Heart left ventricle (tissue), 16 donors: ENCODE data around the gene ABCB9. TPM values are rescaled to one million over a fixed set of nuclear protein-coding genes. Genes with fewer than 3 reads are reported as not detected.

Source experiments
- ATAC-seq, 4 donors: fragments of 200-7000 bp; cut with Tn5 transposase; one replicate each; pipeline ENCODE4 v1.9.1; 2020 to 2022; ENCODE audit warnings: moderate library complexity in 4 of 4, mild to moderate bottlenecking in 3 of 4, moderate number of reproducible peaks in 1 of 4
- DNase-seq, 5 donors: peaks; one replicate each; pipeline ENCODE4 v3.0.0-alpha.2; 2020
- H3K27ac ChIP-seq, 12 donors: fragments of 200-600 bp; sonication (generic) in 4 of 12; one replicate each; pipeline versions ENCODE4 v1.5.0 to v1.8.0; 2016 to 2022; ENCODE audit warnings: mild to moderate bottlenecking in 2 of 12
- H3K27me3 ChIP-seq, 9 donors: fragments of 200-600 bp; sonication (generic) in 2 of 9; one replicate each; pipeline versions ENCODE4 v1.5.1 to v1.8.0; 2016 to 2022; ENCODE audit warnings: mild to moderate bottlenecking in 3 of 9
- H3K36me3 ChIP-seq, 9 donors: fragments of 200-600 bp; sonication (generic) in 2 of 9; one replicate each; pipeline versions ENCODE4 v1.5.0 to v1.8.0; 2018 to 2022; ENCODE audit warnings: mild to moderate bottlenecking in 2 of 9
- H3K4me1 ChIP-seq, 12 donors: fragments of 200-600 bp; sonication (generic) in 4 of 12; one replicate each; pipeline versions ENCODE4 v1.5.0 to v1.8.0; 2016 to 2022; ENCODE audit warnings: mild to moderate bottlenecking in 3 of 12
- H3K4me3 ChIP-seq, 12 donors: fragments of 200-600 bp; sonication (generic) in 4 of 12; one replicate each; pipeline versions ENCODE4 v1.5.0 to v1.8.0; 2017 to 2022; ENCODE audit warnings: mild to moderate bottlenecking in 9 of 12, moderate library complexity in 4 of 12
- H3K9me3 ChIP-seq, 12 donors: fragments of 200-600 bp; sonication (generic) in 4 of 12; one replicate each; pipeline versions ENCODE4 v1.5.0 to v1.8.0; 2016 to 2022; ENCODE audit warnings: mild to moderate bottlenecking in 1 of 12
- POLR2A ChIP-seq, 2 donors: fragments of 450-650 bp; IDR thresholded peaks; one replicate each; pipeline ENCODE4 v1.6.1; 2017; ENCODE audit warnings: antibody characterized with exemption in 2 of 2, mild to moderate bottlenecking in 2 of 2, moderate library complexity in 2 of 2
- WGBS, 4 donors: extraction: QIAGEN DNeasy Blood & Tissue Kit in 2 of 4; methylation state at CpG; one replicate each; pipeline versions ENCODE4 v1.1.5 to v1.1.7; 2013 to 2018; 5-methylcytosine and 5-hydroxymethylcytosine counted together
- intact Hi-C, 10 donors: fragments of 100-400 bp; cut with DNase I; formaldehyde crosslinking; loops; one replicate each; pipeline versions ENCODE4 v1.11.1 to v1.14.2; 2022
- polyA plus RNA-seq, 2 donors: library from polyadenylated mRNA; stranded (reverse); fragments of 200-250 nt; gene quantifications; one replicate each; pipeline ENCODE4 v1.2.3, GENCODE V29; 2013
- total RNA-seq, 9 donors: library from RNA; depleted of rRNA in 2 of 9; stranded (reverse); fragments of >200 nt in 2 of 9; fragmentation: NEBNext Ultra II Directional in 3 of 9; extraction: Animal tissue kit (Norgen Biotek cat#: 25700) in 3 of 9; gene quantifications; one replicate each; pipeline versions ENCODE4 v1.1.0 to v1.2.4, GENCODE V29; 2016 to 2023
- TF ChIP-seq, protein P1 (sequence below), 12 donors: fragments of 200-600 bp; sonication (generic) in 4 of 12; IDR thresholded peaks; one replicate each; pipeline versions ENCODE4 v1.5.0 to v1.8.0; 2018 to 2022; ENCODE audit warnings: antibody characterized with exemption in 12 of 12, mild to moderate bottlenecking in 5 of 12
- donor health status: ischemic (EF 13 %, LVEDD 7.1; RV severe dilation, severe dysfunction).
- donor health status: healthy with polysubstance abuse.
- donor health status: DM: no; HTN: yes; CAD: no.
- donor health status: DM: no; HTN: no; CAD: no.
- donor health status: ischemic (EF 25% LVEDD 6.9; RV normal size, moderate dysfunction).
- donor health status: ischemic (EF 25% LVEDD 5.7; RV mildly dilated, moderate dysfunction).
- donor health status: healthy.
- donor health status: DM: yes; HTN: yes; CAD: no.
- donor health status: ischemic (EF 35%, LVEDD 5.7; RV mildly dilated, moderate dysfunction).
- donor health status: nonischemic (EF 11% LVEDD 7.7; RV severe dilation, severe dysfunction).
- donor health status: DM: yes; HTN: yes; CAD: no.
- donor health status: PGD.
- donor health status: ischemic (EF 29% LVEDD 5.4; RV normal size, mild dysfunction).
- donor health status: nonischemic (EF 23%, LVEDD 6.1; RV moderate dilation, normal function).

The ABCB9 gene
- total and polyA plus RNA-seq, 11 donors: 3.1 to 8.6 (median 4.6) TPM

DNA sequence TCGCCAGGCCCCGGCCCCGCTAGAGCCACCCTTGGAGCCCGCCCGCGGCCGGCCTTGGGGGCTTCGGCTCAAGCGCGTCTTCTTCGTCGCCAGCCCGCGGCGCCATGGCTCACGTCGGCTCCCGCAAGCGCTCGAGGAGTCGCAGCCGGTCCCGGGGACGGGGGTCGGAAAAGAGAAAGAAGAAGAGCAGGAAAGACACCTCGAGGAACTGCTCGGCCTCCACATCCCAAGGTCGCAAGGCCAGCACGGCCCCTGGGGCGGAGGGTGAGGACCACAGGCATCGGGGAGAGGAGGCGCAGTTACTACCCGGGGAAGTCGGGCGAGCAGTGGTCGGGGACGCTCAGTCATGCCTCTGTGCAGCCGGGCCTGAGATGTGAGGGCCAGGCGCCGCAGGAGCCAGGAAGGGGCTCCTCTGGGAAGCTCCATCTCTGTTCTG lies 14.8 kb upstream of the ABCB9 start:
- intact Hi-C loops: loop anchor here in 6 of 10 donors (5.0 to 10.0 kb wide), 6 partner anchors 166 to 256 kb away; partner anchors contain the start of genes MPHOSPH9 (in 3 of the 6), MTRFR (in 3 of the 6) and PITPNM2 (in 3 of the 6)
- ATAC-seq (no peak), DNase-seq (peak in 1 of 5 donors; percentile 66)
- peak overlapping the region; percentile 85 to 100 (median 98) for H3K4me3 ChIP-seq
- 0 to 1% (median 0%) methylated on average over 31 to 40 of the region's 40 CpGs for WGBS, 4 donors
- peak overlapping the region; percentile 69 to 97 (median 94) for H3K27ac ChIP-seq
- H3K27me3 ChIP-seq: no peaks in the 10 kb centered on the region
- H3K36me3 ChIP-seq: peaks cover 0 to 41% (median 17%) of the 10 kb centered on the region in 9 donors
- H3K4me1 ChIP-seq: peaks cover 15 to 76% (median 68%) of the 10 kb centered on the region in 12 donors
- TF ChIP-seq, protein P1, sequence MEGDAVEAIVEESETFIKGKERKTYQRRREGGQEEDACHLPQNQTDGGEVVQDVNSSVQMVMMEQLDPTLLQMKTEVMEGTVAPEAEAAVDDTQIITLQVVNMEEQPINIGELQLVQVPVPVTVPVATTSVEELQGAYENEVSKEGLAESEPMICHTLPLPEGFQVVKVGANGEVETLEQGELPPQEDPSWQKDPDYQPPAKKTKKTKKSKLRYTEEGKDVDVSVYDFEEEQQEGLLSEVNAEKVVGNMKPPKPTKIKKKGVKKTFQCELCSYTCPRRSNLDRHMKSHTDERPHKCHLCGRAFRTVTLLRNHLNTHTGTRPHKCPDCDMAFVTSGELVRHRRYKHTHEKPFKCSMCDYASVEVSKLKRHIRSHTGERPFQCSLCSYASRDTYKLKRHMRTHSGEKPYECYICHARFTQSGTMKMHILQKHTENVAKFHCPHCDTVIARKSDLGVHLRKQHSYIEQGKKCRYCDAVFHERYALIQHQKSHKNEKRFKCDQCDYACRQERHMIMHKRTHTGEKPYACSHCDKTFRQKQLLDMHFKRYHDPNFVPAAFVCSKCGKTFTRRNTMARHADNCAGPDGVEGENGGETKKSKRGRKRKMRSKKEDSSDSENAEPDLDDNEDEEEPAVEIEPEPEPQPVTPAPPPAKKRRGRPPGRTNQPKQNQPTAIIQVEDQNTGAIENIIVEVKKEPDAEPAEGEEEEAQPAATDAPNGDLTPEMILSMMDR (IDR thresholded peaks at IDR 0.05): no peak
- H3K9me3 ChIP-seq: no peaks in the 10 kb centered on the region

DNA sequence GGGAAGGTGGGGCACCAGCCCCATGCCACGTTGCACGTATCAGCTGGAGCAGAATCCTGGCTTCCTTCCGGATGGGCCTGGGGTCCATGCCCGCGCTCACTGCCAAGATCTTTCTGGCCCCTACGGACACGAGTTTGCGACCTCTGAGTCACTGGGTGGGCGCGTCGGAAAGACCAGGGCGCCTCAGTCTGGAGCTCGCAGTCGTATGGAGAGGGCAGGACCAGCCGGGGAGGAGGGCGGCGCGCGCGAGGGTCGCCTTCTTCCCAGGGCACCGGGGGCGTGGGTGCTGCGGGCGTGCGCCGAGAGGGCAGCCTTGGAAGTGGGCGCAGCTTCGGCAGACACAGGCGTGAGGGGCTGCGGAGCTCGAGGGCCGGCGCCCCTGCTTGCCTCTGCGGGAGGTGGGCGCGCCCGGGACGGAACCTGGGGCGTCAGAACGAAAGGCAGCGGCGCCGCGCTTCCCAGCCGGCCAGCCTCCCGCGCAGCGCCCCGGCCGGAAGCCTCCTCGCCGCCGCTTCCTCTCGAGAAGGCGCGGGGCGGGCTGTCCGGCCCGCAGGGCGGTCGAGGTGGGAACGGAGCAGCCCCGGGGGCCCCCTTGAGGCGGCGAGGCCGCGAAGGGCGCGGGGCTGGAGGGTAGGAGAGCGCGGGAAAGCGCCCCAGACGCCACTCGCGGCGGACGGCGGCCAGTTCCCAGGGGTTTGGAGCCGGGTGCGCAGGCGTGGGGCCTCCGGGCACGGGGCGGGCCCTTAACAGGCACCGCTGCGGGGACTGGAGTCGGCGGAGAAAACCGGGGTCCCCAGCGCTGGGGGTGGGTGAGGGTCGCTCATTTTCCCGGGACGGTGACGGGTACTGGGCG lies 14.1 kb upstream of the ABCB9 start, which contains the start of gene ARL6IP4:
Gene ARL6IP4 (plus strand): TSS at position 499 of the 853 bp plus-strand sequence. CDS start 459 bp downstream, outside the sequence.
- peak in 1 of 2 donors; percentile 75 for TF ChIP-seq POLR2A (IDR thresholded peaks at IDR 0.05)
- TF ChIP-seq, protein P1 (IDR thresholded peaks at IDR 0.05): peak in 4 of 12 donors; percentile 10 to 25 (median 18)
- peak; percentile 15 to 77 (median 68) for ATAC-seq

DNA sequence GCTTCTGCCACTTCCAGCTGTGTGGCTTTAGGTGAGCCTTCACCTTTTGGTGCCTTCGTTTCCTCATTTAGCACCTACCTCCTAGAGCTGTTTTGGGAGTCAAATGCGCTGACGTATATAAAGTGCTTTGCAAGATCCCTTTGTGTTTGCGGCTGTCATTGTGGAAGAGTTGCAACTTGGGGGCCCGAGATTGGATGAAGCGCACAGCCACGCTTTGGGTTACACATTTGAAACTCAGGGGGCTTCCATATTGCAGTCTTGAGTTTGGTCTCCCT lies 13.6 kb upstream of the ABCB9 start:
- peak overlapping the region; percentile 85 to 100 (median 98) for H3K4me3 ChIP-seq
- intact Hi-C loops: loop anchor here in 8 of 10 donors (2.0 to 10.0 kb wide), 7 partner anchors 167 to 257 kb away; partner anchors contain the start of genes PITPNM2 (in 5 of the 8), MPHOSPH9 (in 4 of the 8) and MTRFR (in 4 of the 8)
- H3K27ac ChIP-seq: peak overlapping the region in 11 of 12 donors; percentile 88 to 97 (median 94)
- 8 to 13% (median 10%) methylated on average over 7 of the region's 7 CpGs for whole genome bisulfite sequencing, 4 donors
- TF ChIP-seq, protein P1 (IDR thresholded peaks at IDR 0.05): no peak
- no peak for TF ChIP-seq POLR2A (IDR thresholded peaks at IDR 0.05)
- peaks cover 20 to 78% (median 65%) of the 10 kb centered on the region in 12 donors for H3K4me1 ChIP-seq
- H3K9me3 ChIP-seq: no peaks in the 10 kb centered on the region
- no peak for DNase-seq
- peaks cover 0 to 35% (median 8%) of the 10 kb centered on the region in 9 donors for H3K36me3 ChIP-seq
- H3K27me3 ChIP-seq: no peaks in the 10 kb centered on the region
- ATAC-seq: no peak

More for the DNA sequence above, 14.1 kb upstream of the ABCB9 start, which contains the start of gene ARL6IP4:
- WGBS, 4 donors: 0 to 1% (median 0%) methylated on average over 13 to 96 of the region's 96 CpGs
- Histone ChIP-seq H3K27me3 (no peaks in the 10 kb centered on the region), H3K4me1 (peaks cover 20 to 83% (median 71%) of the 10 kb centered on the region in 12 donors), H3K9me3 (no peaks in the 10 kb centered on the region), H3K27ac (peak within 1 kb of the TSS; percentile 69 to 97 (median 94)), H3K36me3 (peaks cover 0 to 35% (median 11%) of the 10 kb centered on the region in 9 donors), H3K4me3 (peak within 1 kb of the TSS; percentile 85 to 100 (median 98))
- peak; percentile 72 to 86 (median 73) for DNase-seq
- intact Hi-C loops: loop anchor here in 6 of 10 donors (5.0 to 10.0 kb wide), 6 partner anchors 167 to 257 kb away; partner anchors contain the start of genes MPHOSPH9 (in 3 of the 6), MTRFR (in 3 of the 6) and PITPNM2 (in 3 of the 6)
